CD4-positive, alpha-beta T cell treated with Interleukin-4 for 4 hours (primary cell): ENCODE results near the gene ZNF558.
"Not testable (repeated sequence)": the region's sequence is repeated elsewhere in the genome, so short reads cannot be mapped to it uniquely, and the experiment has no call there.

Experiments
- DNase-seq: peaks from one replicate; pipeline ENCODE4 v3.0.0-alpha.2; 2020

The ZNF558 gene

DNA sequence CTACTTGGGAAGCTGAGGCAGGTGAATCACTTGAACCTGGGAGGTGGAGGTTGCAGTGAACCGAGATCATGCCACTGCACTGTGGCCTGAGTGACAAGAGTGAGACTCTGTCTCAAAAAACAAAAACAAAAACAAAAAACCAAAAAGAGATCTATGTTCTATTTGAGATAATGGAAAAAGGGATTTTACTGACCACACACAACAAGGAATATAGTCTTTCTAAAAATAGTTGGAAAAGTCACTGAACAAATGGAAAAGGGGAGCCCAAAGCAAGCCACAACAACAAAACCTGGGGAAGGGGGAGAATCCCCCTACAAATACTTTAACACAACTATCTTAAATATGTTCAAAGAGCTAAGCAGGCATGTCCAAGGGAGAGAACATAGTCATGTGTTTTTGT lies 37.3 kb downstream of the ZNF558 start:
- no peak for DNase-seq

DNA sequence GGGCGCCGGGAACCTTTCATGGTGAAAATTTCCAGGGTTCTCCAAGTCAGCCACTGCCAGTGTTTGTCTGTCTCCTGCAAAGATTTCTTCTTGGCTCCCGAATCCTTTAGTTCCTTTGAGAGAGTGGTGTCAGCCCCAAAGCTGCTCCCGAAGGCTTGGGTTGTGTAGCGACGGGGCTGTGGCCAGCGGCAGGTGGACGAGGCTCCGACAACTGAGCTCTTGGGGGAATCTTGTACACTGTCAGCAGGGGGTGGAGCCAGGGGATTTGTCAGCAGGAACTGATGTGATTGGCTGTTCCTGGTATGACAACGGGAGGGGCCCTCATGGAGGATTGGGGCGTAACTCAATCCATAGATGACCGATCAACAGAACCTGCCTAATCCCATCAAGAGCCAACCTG lies 58.5 kb downstream of the ZNF558 start:
- DNase-seq = not testable (repeated sequence)

DNA sequence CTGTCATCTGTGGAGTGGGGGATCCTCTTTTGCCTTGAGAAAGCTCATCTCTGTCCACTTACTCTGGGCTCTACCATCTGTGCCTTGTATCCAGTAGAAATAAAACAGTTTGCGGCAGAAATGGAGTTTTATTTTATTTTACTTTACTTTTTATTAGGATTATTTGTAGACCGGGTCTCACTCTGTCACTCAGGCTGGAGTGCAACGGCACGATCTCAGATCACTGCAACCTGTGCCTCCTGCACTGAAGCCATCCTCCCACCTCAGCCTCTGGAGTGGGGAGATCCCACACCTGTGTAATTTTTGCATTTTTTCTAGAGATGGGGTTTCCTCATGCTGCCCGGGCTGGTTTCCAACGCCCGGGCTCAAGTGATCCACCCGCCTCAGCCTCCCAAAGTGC lies 62.8 kb downstream of the ZNF558 start:
- not testable (repeated sequence) for DNase-seq

DNA sequence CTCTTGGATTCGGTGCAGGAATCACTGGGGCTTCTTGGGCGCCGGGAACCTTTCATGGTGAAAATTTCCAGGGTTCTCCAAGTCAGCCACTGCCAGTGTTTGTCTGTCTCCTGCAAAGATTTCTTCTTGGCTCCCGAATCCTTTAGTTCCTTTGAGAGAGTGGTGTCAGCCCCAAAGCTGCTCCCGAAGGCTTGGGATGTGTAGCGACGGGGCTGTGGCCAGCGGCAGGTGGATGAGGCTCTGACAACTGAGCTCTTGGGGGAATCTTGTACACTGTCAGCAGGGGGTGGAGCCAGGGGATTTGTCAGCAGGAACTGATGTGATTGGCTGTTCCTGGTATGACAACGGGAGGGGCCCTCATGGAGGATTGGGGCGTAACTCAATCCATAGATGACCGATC lies 64.8 kb downstream of the ZNF558 start:
- DNase-seq = not testable (repeated sequence)
